Measurements from ENCODE around the gene PRIMA1. TPM values are rescaled to one million over a fixed set of nuclear protein-coding genes. Genes with fewer than 3 reads are reported as not detected.

The PRIMA1 gene
- total and polyA plus RNA-seq, 12 donors: 1.8 to 16.3 (median 4.1) TPM

DNA sequence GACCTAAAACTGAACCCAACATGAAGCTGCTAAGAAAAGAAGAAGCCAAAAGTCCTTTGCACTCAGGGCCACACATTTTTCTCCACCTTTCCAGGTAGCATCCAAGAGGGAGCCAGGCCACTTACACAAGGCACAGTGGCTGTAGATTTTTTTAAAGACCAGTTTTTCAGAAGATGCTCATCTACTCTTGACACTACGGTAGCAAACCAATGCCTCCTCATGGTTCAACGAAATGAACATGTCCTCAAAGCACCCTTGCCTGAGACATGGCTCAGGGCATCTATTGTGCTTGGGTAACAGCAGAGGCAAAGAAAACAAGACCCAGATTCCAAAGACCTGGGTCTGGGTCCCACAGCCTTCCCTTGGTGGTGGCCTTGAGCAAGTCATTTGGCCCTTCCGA, 22.3 kb downstream of the PRIMA1 start:
- TF ChIP-seq, protein P1, sequence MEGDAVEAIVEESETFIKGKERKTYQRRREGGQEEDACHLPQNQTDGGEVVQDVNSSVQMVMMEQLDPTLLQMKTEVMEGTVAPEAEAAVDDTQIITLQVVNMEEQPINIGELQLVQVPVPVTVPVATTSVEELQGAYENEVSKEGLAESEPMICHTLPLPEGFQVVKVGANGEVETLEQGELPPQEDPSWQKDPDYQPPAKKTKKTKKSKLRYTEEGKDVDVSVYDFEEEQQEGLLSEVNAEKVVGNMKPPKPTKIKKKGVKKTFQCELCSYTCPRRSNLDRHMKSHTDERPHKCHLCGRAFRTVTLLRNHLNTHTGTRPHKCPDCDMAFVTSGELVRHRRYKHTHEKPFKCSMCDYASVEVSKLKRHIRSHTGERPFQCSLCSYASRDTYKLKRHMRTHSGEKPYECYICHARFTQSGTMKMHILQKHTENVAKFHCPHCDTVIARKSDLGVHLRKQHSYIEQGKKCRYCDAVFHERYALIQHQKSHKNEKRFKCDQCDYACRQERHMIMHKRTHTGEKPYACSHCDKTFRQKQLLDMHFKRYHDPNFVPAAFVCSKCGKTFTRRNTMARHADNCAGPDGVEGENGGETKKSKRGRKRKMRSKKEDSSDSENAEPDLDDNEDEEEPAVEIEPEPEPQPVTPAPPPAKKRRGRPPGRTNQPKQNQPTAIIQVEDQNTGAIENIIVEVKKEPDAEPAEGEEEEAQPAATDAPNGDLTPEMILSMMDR (IDR thresholded peaks at IDR 0.05): no peak
- no peaks in the 10 kb centered on the region for H3K9me3 ChIP-seq
- intact Hi-C loops (cut with DNase I): no loop called here
- H3K27me3 ChIP-seq: no peaks in the 10 kb centered on the region
- no peak overlapping the region for H3K4me3 ChIP-seq
- H3K36me3 ChIP-seq: no peaks in the 10 kb centered on the region
- peaks cover 3 to 23% (median 9%) of the 10 kb centered on the region in 9 donors for H3K4me1 ChIP-seq
- no peak for DNase-seq
- no peak for ATAC-seq
- WGBS, 2 donors: 47 to 61% methylated on average over 3 of the region's 3 CpGs
- no peak overlapping the region for H3K27ac ChIP-seq

DNA sequence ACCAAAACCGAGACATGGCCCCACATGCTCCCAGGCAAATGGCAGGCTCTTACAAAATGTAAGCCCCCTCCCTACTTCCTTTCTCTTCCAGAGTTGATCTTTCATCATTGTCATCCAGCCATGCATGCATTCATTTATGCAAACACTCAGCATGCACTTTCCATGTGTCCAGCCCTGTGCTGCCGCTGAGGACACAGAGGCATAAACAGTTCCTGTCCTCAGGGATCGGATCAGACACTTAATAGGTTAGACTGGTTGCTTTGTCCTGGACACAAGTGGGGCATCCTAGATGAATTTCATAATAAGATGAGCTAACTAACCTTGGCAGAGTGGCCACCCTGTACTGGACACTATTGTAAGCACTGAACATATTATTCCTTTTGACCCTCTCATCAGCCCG, 23.1 kb downstream of the PRIMA1 start:
- intact Hi-C loops (cut with DNase I): no loop called here
- peaks cover 3 to 27% (median 10%) of the 10 kb centered on the region in 9 donors for H3K4me1 ChIP-seq
- ATAC-seq (peak in 2 of 8 donors; percentile 6 to 44), DNase-seq (no peak)
- no peaks in the 10 kb centered on the region for H3K36me3 ChIP-seq
- TF ChIP-seq, protein P1 (IDR thresholded peaks at IDR 0.05): no peak
- no peaks in the 10 kb centered on the region for H3K27me3 ChIP-seq
- H3K9me3 ChIP-seq: no peaks in the 10 kb centered on the region
- peak overlapping the region in 1 of 10 donors; percentile 12 for H3K27ac ChIP-seq
- WGBS, 2 donors: 64 to 70% methylated on average over 4 of the region's 4 CpGs
- H3K4me3 ChIP-seq: no peak overlapping the region

DNA sequence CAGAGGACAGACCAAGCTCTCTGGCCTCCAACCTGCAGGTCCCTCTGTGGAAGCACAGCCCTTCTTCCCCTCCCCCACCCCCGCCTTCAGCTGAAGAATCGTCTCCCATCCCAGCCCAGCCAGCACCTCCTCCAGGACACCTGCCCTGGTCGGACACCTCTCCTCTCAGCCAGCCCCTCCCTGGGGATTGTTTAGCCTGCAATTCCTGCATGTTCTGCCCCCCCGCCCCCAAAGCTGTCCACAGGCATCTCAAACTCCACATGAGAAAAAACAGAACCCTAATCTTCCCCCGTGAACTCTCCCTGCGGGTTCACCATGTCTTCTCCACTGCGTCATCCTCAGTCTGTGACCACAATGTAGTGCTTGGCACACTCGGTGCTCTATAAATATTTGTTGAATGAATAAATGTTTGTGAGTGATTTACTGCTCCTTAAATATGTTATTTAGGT, 24.1 kb downstream of the PRIMA1 start:
- H3K27ac ChIP-seq: peak overlapping the region in 4 of 10 donors; percentile 4 to 62 (median 28)
- 7 to 19% methylated on average over 8 of the region's 8 CpGs for WGBS, 2 donors
- intact Hi-C loops (cut with DNase I): no loop called here
- ATAC-seq (peak; percentile 40 to 89 (median 80)), DNase-seq (peak; percentile 42 to 44)
- TF ChIP-seq, protein P1 (IDR thresholded peaks at IDR 0.05): no peak
- H3K4me3 ChIP-seq: no peak overlapping the region
- H3K4me1 ChIP-seq: peaks cover 3 to 33% (median 13%) of the 10 kb centered on the region in 9 donors
- no peaks in the 10 kb centered on the region for H3K36me3 ChIP-seq
- H3K9me3 ChIP-seq: no peaks in the 10 kb centered on the region
- H3K27me3 ChIP-seq: no peaks in the 10 kb centered on the region

DNA sequence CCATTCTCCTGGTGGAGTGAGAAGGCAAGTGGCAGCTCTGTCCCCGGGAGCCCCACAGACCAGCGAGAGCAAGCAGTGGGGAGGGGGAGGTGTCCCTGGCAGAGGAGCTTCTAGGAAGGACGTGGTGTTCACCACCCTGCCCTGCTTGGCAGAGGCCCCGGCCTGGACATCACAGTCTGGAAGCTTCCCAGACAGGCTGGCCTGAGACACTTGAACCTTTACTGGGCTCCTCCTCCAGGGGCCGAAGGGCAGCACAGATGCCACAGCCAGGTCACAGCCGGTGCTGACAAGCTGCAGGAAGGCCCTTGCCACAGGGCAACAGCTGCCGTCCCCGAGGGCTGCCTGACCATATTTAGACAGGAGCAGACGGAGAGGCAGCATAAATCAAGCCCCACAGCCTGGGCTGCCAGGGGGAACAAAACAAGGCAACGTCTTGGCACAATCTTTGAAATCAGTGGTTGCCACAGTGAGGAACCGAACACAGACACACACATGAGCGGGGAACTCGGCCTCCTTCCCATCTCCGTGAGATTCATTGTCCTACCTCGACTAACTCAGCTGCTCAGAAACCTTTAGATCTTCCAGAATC, 28.5 kb downstream of the PRIMA1 start:
- H3K4me1 ChIP-seq: peaks cover 3 to 28% (median 11%) of the 10 kb centered on the region in 9 donors
- DNase-seq (peak; percentile 33 to 77), ATAC-seq (peak; percentile 24 to 84 (median 70))
- 17 to 26% methylated on average over 15 of the region's 15 CpGs for WGBS, 2 donors
- TF ChIP-seq, protein P1 (IDR thresholded peaks at IDR 0.05): no peak
- peak overlapping the region; percentile 7 to 65 (median 54) for H3K27ac ChIP-seq
- no peaks in the 10 kb centered on the region for H3K36me3 ChIP-seq
- no peaks in the 10 kb centered on the region for H3K9me3 ChIP-seq
- intact Hi-C loops (cut with DNase I): no loop called here
- no peak overlapping the region for H3K4me3 ChIP-seq
- no peaks in the 10 kb centered on the region for H3K27me3 ChIP-seq

Measured in heart right ventricle (tissue), 16 donors.